Subcutaneous adipose tissue (tissue), 4 donors: ENCODE results near the gene INPP4A. TPM values are rescaled to one million over a fixed set of nuclear protein-coding genes. Genes with fewer than 3 reads are reported as not detected.

Source experiments
- CTCF ChIP-seq: fragments of 450-650 bp; IDR thresholded peaks from one replicate; pipeline ENCODE4 v1.5.1; 2016; ENCODE audit warnings: low read depth, mild to moderate bottlenecking, control low read depth, antibody characterized with exemption, moderate library complexity
- total RNA-seq, 4 donors: library from RNA; depleted of rRNA; stranded (reverse); fragments of >200 nt; gene quantifications; one replicate each; pipeline ENCODE4 v1.1.0, GENCODE V29; 2016

INPP4A gene
- total RNA-seq, 4 donors from 2014 or later: 18.9 to 38.2 (median 22.0) TPM

GRCh38 chr2:98408155-98408554 is 36.5 kb upstream of the INPP4A start:
- no peak for TF ChIP-seq CTCF

- no peak for TF ChIP-seq CTCF
Measured at GRCh38 chr2:98412751-98413458, 31.8 kb upstream of the INPP4A start.

GRCh38 chr2:98416383-98417159 is 28.1 kb upstream of the INPP4A start:
- no peak for TF ChIP-seq CTCF

GRCh38 chr2:98419544-98419943 is 25.1 kb upstream of the INPP4A start:
- no peak for TF ChIP-seq CTCF

- no peak for TF ChIP-seq CTCF
Measured at GRCh38 chr2:98419977-98420725, 24.5 kb upstream of the INPP4A start.

GRCh38 chr2:98422449-98422848 is 22.2 kb upstream of the INPP4A start:
- no peak for TF ChIP-seq CTCF

- TF ChIP-seq CTCF: no peak
Measured at GRCh38 chr2:98426771-98427170, 17.9 kb upstream of the INPP4A start.
